HG03354 (cell line): ENCODE results near the gene TRAF1.
"Not testable (repeated sequence)": the region's sequence is repeated elsewhere in the genome, so short reads cannot be mapped to it uniquely, and the experiment has no call there.

Experiments
- ATAC-seq: cut with Tn5 transposase; IDR thresholded peaks from one replicate; pipeline ENCODE4 v1.9.1; 2021; ENCODE audit warnings: mild to moderate bottlenecking; ENCODE audit not compliant: unreplicated experiment, poor library complexity, severe bottlenecking

TRAF1 gene, protein sequence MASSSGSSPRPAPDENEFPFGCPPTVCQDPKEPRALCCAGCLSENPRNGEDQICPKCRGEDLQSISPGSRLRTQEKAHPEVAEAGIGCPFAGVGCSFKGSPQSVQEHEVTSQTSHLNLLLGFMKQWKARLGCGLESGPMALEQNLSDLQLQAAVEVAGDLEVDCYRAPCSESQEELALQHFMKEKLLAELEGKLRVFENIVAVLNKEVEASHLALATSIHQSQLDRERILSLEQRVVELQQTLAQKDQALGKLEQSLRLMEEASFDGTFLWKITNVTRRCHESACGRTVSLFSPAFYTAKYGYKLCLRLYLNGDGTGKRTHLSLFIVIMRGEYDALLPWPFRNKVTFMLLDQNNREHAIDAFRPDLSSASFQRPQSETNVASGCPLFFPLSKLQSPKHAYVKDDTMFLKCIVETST

DNA sequence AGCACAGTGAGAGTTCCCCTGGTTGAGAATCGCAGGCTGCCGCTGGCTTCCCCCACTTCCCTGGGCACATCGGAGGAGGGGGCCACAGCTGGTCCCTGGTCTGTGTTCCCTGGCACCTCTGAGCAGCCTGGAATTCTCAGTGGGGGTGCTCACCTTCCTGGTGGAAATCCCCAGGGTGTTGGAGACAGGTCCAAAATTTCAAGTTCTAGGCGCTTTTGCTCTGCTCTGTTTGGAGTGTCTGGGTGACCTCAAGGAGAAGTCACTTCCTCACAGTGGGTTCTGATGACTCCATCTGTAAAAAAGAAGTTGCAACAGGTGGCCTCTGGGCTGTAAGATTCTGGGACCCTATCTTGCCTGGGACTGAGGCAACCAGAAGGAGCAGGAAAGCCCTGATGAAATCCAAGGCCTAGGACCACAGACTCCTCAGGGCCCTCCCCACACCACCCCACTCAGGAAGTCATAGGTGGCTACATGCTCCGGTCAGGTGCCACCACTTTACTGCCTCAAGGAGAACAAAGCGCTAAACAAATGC lies at the start of gene TRAF1:
TSS of gene TRAF1 (minus strand) at position 400 of the 532 bp plus-strand sequence. CDS start 721 bp downstream, outside the sequence.
- peak; percentile 34 for ATAC-seq

- ATAC-seq = no peak
Observed at GRCh38 chr9:120974921-120975320, 48.3 kb upstream of the TRAF1 start.

DNA sequence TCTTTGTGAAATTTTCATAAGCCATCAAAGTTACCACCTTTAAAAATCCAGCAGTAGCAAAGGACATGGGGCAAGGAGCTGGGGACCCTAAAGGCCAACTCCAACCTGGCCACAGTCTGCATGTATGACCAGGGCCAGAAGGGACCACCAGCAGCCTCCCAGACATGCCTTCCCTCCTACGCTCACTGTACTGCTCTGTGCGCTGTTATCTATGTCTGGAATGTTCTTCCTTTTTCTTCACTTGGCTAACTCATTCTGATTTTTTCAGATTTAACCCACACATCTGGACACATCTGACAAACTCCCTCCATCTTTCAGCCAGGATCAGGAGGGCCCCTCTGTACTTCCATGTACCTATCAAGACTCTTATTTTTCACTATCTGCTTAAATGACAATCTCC lies 47.6 kb upstream of the TRAF1 start:
- no peak for ATAC-seq

DNA sequence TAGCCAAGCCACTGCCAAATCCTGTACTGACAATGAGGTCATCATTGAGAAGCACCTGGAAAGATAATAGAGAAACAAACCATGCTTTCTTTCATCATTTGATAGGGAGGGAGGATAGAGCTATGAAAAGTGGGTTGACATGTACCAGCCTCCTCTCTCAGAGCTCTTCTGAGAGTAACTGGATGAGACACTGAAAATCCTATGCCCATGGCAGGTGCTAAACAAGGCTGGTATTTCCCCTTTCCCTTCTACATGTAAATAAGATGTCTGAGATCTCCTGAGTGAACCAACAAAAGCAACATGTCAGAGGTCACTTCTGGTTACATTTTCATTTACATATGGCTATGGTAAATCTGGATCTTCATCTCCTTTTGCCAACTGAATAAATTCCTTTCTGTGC lies 45.3 kb upstream of the TRAF1 start:
- no peak for ATAC-seq

- ATAC-seq = not testable (repeated sequence)
Observed at GRCh38 chr9:120971471-120971870, 44.9 kb upstream of the TRAF1 start.

DNA sequence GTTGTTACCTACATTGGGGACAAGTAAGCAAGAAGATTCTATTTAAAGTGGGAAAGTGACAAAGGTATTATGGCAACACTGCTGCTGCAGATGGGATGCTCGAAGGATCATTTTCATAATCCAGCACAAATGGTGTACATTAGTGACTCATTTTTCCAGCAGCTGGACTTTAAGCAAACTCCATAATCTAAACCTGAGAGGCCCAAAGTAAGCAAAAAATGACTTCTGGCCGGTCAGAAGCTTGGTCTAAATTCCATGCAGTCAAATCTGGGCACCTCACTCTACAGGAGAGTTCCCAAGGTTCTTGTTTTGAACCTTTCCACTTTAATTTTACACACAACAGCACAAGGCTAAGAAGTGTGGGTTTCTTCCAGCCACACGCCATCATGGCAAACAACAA lies 43.6 kb upstream of the TRAF1 start:
- no peak for ATAC-seq

DNA sequence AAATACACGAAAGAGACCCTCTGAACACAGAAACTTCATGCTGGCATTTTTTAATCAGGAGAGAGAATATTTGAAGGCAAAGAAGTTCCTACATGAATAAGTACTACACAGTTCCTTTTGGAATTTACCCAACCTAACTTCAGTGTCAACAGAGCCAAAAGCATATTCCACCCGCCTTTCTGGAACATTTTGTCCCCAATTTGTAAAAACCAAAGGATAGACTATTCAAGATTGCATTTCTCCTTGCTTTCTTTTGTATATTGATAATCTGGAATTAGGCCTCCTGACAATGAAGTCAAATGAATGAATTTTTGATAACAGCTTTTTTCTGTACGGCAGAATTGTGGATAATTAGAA lies 39.4 kb upstream of the TRAF1 start:
- ATAC-seq = no peak

GRCh38 chr9:120965344-120966012 lies 38.9 kb upstream of the TRAF1 start:
- ATAC-seq = no peak

- no peak for ATAC-seq
Observed at GRCh38 chr9:120961936-120962335, 35.3 kb upstream of the TRAF1 start.

DNA sequence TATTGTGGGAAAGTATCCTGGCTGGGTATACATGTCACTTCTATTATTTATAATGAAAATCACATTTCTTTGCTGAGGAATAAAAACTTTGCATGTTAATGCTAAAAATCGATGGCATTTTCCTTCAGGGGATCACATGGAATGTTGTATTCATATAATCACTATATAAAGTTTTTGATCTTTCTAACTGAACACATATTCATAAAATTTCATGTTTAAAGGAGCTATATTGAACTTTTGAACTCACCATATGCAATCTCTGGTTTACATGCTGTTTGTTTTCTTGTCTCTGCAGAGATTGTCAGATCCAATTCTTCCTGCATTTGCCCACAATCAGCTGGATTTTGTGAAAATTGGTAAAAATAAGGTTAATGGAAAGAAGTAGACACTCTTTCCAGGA lies 33.4 kb upstream of the TRAF1 start:
- no peak for ATAC-seq

- ATAC-seq = no peak
Observed at GRCh38 chr9:120956862-120957261, 30.3 kb upstream of the TRAF1 start.

GRCh38 chr9:120951960-120952618 lies 25.5 kb upstream of the TRAF1 start:
- ATAC-seq = no peak

GRCh38 chr9:120950421-120951388 lies 24.1 kb upstream of the TRAF1 start:
- ATAC-seq = peak; percentile 69

- ATAC-seq = no peak
Observed at GRCh38 chr9:120949290-120949689, 22.7 kb upstream of the TRAF1 start.

- no peak for ATAC-seq
Observed at GRCh38 chr9:120948824-120949223, 22.2 kb upstream of the TRAF1 start.

DNA sequence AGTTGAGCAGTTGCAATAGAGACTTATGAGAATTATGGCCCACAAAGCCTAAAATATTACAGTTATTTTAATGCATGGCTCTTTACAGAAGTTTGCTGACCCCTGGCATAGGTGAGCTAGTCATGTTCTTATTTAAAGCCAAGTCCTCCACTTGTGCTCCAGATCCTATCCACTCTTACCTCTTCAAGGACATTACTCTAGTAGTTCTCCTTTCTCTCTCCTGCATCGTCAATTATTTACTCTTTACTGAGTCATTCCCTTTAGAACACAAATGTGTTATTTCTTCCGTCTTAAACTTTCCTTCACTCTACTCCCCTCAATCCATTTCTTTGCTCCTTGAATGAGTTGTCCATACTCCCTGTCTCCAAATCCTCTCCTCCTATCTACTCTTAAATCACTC lies 20.6 kb upstream of the TRAF1 start:
- no peak for ATAC-seq

DNA sequence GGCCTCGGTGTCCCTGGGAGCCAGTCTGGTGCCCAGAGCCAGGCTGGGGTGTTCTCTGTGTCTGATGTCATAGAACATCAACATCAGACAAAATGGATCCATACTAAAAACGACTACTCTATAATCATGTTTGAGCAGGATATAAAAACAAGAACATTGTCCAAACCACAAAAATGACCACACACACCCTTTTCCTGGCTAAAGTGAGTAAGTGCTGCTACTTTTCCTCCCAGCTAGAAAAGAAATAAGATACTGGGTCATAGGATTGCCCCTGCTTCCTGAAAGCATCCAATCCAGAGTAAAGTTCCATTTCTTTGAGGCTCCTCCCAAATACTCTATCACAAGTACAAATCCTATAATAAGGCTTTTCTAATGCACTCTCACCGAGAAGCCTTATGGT lies 19.7 kb upstream of the TRAF1 start:
- no peak for ATAC-seq

- ATAC-seq = no peak
Observed at GRCh38 chr9:120944948-120945347, 18.4 kb upstream of the TRAF1 start.

DNA sequence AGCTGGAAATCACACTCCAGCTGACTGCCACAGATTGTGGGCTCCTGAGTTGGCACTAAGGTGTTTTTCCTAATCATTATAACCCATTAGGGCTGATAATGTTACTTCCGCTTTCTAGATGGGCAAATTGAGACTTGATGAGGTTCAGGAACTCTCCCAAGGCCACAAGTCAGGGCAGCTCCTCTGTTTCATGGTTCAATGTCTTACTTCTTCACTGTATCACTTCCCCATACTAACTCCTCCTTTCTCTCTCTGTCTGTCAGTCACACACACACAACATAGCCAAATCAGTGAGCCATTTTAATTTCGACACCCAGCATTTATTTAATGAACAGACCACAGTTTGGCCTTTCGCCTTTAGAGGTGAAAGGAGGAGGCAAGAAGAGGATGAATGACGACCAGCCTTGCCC lies 17.8 kb upstream of the TRAF1 start:
- ATAC-seq = peak; percentile 99
